Lung (tissue), 12 donors: ENCODE measurements around the gene CENPQ. TPM values are rescaled to one million over a fixed set of nuclear protein-coding genes. Genes with fewer than 3 reads are reported as not detected.

Source experiments
- ATAC-seq: fragments of 200-7000 bp; cut with Tn5 transposase; one replicate; pipeline ENCODE4 v1.9.1; 2020; ENCODE audit warnings: moderate number of reproducible peaks; ENCODE audit not compliant: insufficient read depth, low FRiP score
- DNase-seq, 3 donors: peaks; one replicate each; pipeline ENCODE4 v3.0.0-alpha.2; 2013 to 2017
- H3K27ac ChIP-seq, 2 donors: one replicate each; pipeline ENCODE4 v1.5.1; 2013; ENCODE audit warnings: mild to moderate bottlenecking in 2 of 2, moderate library complexity in 2 of 2, control low read depth in 1 of 2, inconsistent platforms in 1 of 2, low read depth in 1 of 2, low read length in 1 of 2
- H3K27me3 ChIP-seq, 3 donors: one replicate each; pipeline ENCODE4 v1.5.1; 2013; ENCODE audit warnings: low read length in 2 of 3; ENCODE audit not compliant: control insufficient read depth in 3 of 3, insufficient read depth in 3 of 3
- H3K36me3 ChIP-seq, 4 donors: one replicate each; pipeline ENCODE4 v1.5.1; 2013; ENCODE audit warnings: low read length in 4 of 4, mild to moderate bottlenecking in 1 of 4, moderate library complexity in 1 of 4; ENCODE audit not compliant: control insufficient read depth in 4 of 4, insufficient read depth in 4 of 4
- H3K4me1 ChIP-seq, 5 donors: one replicate each; pipeline ENCODE4 v1.5.1; 2013; ENCODE audit warnings: low read length in 5 of 5, mild to moderate bottlenecking in 2 of 5, moderate library complexity in 1 of 5; ENCODE audit not compliant: control insufficient read depth in 5 of 5, insufficient read depth in 5 of 5
- H3K4me3 ChIP-seq: one replicate; pipeline ENCODE4 v1.5.1; 2013; ENCODE audit warnings: mild to moderate bottlenecking, control low read depth, moderate library complexity
- H3K9ac ChIP-seq, 2 donors: one replicate each; pipeline ENCODE4 v1.5.1; 2013; ENCODE audit warnings: low read length in 2 of 2, control low read depth in 1 of 2; ENCODE audit not compliant: insufficient read depth in 1 of 2
- H3K9me3 ChIP-seq, 4 donors: one replicate each; pipeline ENCODE4 v1.5.1; 2013; ENCODE audit warnings: low read length in 3 of 4, mild to moderate bottlenecking in 1 of 4, moderate library complexity in 1 of 4; ENCODE audit not compliant: control insufficient read depth in 4 of 4, insufficient read depth in 3 of 4
- CTCF ChIP-seq: IDR thresholded peaks from 2 replicates; pipeline ENCODE4 v1.5.1; 2012; ENCODE audit warnings: mild to moderate bottlenecking; ENCODE audit errors: control extremely low read depth, extremely low read depth
- WGBS, 2 donors: extraction: QIAGEN DNeasy Blood & Tissue Kit; methylation state at CpG; one replicate each; pipeline ENCODE4 v1.1.7; 2013; 5-methylcytosine and 5-hydroxymethylcytosine counted together
- polyA plus RNA-seq, 2 donors: library from polyadenylated mRNA; stranded (reverse); fragments of 200-250 nt; gene quantifications; one replicate each; pipeline ENCODE4 v1.2.1, GENCODE V29; 2013
- total RNA-seq, 2 donors: library from RNA; depleted of rRNA in 1 of 2; stranded (reverse); fragments of >200 nt in 1 of 2; gene quantifications; one replicate each; pipeline ENCODE4 v1.2.1, GENCODE V29; 2014 to 2021
- donor health status: control.
- donor health status: control.
- donor health status: Bipolar disorder and iron deficiency.
- donor health status: healthy.
- donor health status: DM: yes; HTN: yes; CAD: no.

Gene CENPQ
- total and polyA plus RNA-seq, 4 donors: 3.5 to 9.2 (median 3.6) TPM

DNA sequence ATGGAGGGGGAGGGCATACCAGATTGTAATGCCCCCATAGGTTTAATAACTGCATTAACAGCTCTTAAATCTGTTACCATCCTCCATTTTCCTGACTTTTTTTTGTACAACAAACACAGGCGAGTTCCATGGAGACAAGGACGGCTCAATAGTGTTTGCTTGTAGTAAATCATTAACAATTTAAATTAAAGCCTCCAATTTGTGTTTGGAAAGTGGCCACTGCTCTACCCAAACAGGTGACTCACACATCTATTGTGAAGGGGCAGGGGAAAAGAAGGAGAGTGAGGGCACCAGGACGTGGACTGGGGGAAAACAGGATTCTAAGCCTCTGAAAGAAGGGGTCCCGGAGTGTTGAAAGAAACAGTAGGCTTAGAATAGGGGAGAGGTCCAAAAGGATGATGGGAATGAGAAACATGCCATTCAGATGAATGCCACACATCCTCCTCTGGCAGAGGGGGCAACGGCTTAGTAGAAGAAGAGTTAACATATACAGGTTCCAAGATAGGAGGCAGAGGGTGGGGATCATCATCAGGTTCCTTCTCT, 43.5 kb downstream of the CENPQ start:
- WGBS, 2 donors: 70 to 90% methylated on average over 5 of the region's 5 CpGs
- H3K9ac ChIP-seq: no peak overlapping the region
- ATAC-seq: no peak

GRCh38 chr6:49509342-49509741, 46.2 kb downstream of the CENPQ start:
- TF ChIP-seq CTCF: no peak
- Histone ChIP-seq H3K27ac (no peak overlapping the region), H3K9me3 (peaks cover 0 to 2% (median 0%) of the 10 kb centered on the region in 4 donors), H3K4me1 (no peaks in the 10 kb centered on the region), H3K36me3 (no peaks in the 10 kb centered on the region), H3K9ac (no peak overlapping the region), H3K4me3 (no peak overlapping the region), H3K27me3 (no peaks in the 10 kb centered on the region)
- no peak for ATAC-seq
- WGBS, 2 donors: 78 to 90% methylated on average over 3 of the region's 3 CpGs
- no peak for DNase-seq

More for the DNA sequence above, 43.5 kb downstream of the CENPQ start:
- no peak for TF ChIP-seq CTCF
- peaks cover 0 to 2% (median 0%) of the 10 kb centered on the region in 4 donors for H3K9me3 ChIP-seq
- H3K36me3 ChIP-seq: no peaks in the 10 kb centered on the region
- no peaks in the 10 kb centered on the region for H3K4me1 ChIP-seq
- no peak overlapping the region for H3K27ac ChIP-seq
- peak in 2 of 3 donors; percentile 1 to 3 for DNase-seq
- H3K27me3 ChIP-seq: no peaks in the 10 kb centered on the region
- H3K4me3 ChIP-seq: no peak overlapping the region

- Histone ChIP-seq H3K4me1 (no peaks in the 10 kb centered on the region), H3K27me3 (no peaks in the 10 kb centered on the region), H3K36me3 (no peaks in the 10 kb centered on the region), H3K9me3 (peaks cover 0 to 1% (median 0%) of the 10 kb centered on the region in 4 donors), H3K27ac (no peak overlapping the region), H3K4me3 (no peak overlapping the region), H3K9ac (no peak overlapping the region)
- TF ChIP-seq CTCF: no peak
- ATAC-seq (no peak), DNase-seq (no peak)
- WGBS, 2 donors: 73 to 86% methylated on average over 2 of the region's 2 CpGs
Observed at GRCh38 chr6:49513153-49513989, 50.2 kb downstream of the CENPQ start.
